Stimulated activated memory B cell treated with anti-CD40 and anti-IgM and Interleukin-4, amounts not matched to agents 10 μg/mL and 1 μg/mL and 100 μg/mL, for 72 hours (primary cell): ENCODE measurements around the gene MAZ.

Source experiments
- ATAC-seq: fragments of 150-1000 bp; cut with Tn5 transposase; 2 replicates; pipeline ENCODE4 v1.10.0; 2021
- H3K27ac Mint-ChIP-seq: one replicate; pipeline ENCODE4 v1.8.0; 2022; ENCODE audit warnings: mild to moderate bottlenecking, mixed read lengths
- H3K27me3 Mint-ChIP-seq: one replicate; pipeline ENCODE4 v1.8.0; 2022; ENCODE audit warnings: mixed read lengths
- H3K36me3 Mint-ChIP-seq: one replicate; pipeline ENCODE4 v1.8.0; 2022; ENCODE audit warnings: mixed read lengths
- H3K4me1 Mint-ChIP-seq: one replicate; pipeline ENCODE4 v1.8.0; 2022; ENCODE audit warnings: mixed read lengths
- H3K4me3 Mint-ChIP-seq: one replicate; pipeline ENCODE4 v1.8.0; 2022; ENCODE audit warnings: mild to moderate bottlenecking, moderate library complexity, mixed read lengths
- H3K9me3 Mint-ChIP-seq: one replicate; pipeline ENCODE4 v1.8.0; 2022; ENCODE audit warnings: mixed read lengths

MAZ gene

DNA sequence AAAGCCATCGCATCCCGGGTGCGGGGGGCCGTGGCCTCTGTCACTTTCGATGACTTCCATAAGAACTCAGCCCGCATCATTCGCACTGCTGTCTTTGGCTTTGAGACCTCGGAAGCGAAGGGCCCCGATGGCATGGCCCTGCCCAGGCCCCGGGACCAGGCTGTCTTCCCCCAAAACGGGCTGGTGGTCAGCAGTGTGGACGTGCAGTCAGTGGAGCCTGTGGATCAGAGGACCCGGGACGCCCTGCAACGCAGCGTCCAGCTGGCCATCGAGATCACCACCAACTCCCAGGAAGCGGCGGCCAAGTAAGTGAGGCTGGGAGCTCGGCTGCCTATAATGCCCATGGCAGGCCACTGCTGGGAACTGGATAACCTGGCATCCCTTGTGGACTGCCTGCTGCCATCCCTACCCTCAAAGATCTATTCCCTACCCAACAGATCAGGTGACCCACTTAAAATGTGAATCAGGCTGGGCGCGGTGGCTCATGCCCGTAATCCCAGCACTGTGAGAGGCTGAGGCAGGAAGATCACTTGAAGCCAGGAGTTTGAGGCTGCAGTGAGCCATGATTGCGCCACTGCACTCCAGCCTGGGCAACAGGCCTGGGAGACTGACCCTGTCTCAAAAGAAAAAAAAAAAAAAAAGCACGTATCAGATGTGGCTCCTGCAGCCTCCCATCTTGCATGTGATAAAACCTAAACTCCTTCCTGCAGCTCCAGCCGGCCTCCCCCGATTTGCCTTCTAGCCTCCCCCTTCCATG is 38.4 kb downstream of the MAZ start:
- no peaks in the 10 kb centered on the region for H3K9me3 Mint-ChIP-seq
- H3K4me1 Mint-ChIP-seq: no peaks in the 10 kb centered on the region
- ATAC-seq: no peak
- H3K27me3 Mint-ChIP-seq: no peaks in the 10 kb centered on the region
- peaks cover 53% of the 10 kb centered on the region for H3K36me3 Mint-ChIP-seq
- no peak overlapping the region for H3K4me3 Mint-ChIP-seq
- peak overlapping the region; percentile 36 for H3K27ac Mint-ChIP-seq

DNA sequence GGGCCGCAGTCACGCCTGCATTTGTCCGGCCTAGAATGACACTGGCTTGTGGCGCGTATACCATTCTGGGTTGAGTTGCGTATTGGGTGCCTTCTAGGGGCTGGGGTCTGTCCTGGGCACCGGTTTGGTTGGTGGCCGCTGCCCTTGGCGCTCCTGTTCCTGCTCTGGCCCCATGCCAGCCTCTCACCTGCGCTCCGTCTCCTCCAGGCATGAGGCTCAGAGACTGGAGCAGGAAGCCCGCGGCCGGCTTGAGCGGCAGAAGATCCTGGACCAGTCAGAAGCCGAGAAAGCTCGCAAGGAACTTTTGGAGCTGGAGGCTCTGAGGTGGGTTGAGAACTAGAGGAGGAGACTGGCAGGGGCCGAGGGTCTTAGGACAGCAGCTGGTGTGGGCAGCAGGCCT is 39.3 kb downstream of the MAZ start:
- H3K4me1 Mint-ChIP-seq: no peaks in the 10 kb centered on the region
- H3K36me3 Mint-ChIP-seq: peaks cover 46% of the 10 kb centered on the region
- no peaks in the 10 kb centered on the region for H3K27me3 Mint-ChIP-seq
- no peak overlapping the region for H3K4me3 Mint-ChIP-seq
- no peak for ATAC-seq
- no peaks in the 10 kb centered on the region for H3K9me3 Mint-ChIP-seq
- peak overlapping the region; percentile 36 for H3K27ac Mint-ChIP-seq

DNA sequence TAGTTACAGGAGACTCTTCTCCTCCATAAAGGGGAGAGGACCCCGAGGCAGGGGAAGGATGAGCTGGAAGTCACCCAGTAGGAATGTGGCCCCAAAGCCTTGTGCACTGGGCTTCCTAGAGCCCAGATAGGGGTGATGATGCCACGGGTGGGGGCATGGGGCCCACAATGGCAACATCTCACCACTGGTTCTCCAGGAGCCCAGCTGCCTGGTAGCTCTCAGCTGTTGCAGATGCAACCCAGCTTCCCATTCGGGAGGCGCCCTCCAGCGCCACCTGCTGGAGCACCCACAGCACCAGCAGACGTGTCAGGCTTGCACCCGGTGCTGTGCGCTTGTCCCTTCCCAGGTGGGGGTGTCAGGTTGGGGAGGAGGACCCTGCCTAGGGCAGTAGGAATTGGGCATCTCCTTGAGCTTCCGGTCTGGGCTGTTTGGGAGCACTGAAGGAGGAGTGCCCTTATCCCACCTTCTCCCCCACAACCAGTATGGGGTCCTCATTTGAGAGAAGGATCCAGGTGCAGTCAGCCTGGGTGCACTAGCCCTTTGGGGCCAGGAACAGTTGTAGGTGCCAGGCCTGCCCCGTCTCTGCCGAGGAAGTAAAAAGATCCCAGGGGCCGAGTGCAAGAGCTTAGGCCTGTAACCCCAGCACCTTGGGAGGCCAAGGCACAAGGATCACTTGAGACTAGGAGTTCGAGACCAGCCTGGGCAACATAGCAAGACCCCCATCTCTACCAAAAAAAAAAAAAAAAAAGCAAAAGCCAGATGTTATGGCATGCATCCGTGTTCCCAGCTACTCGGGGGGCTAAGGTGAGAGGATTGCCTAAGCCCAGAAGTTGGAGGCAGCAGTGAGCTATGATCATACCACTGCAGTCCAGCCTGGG is 42.3 kb downstream of the MAZ start:
- no peaks in the 10 kb centered on the region for H3K9me3 Mint-ChIP-seq
- no peaks in the 10 kb centered on the region for H3K4me1 Mint-ChIP-seq
- peak; percentile 83 for ATAC-seq
- peaks cover 40% of the 10 kb centered on the region for H3K36me3 Mint-ChIP-seq
- no peaks in the 10 kb centered on the region for H3K27me3 Mint-ChIP-seq
- no peak overlapping the region for H3K27ac Mint-ChIP-seq
- H3K4me3 Mint-ChIP-seq: no peak overlapping the region

DNA sequence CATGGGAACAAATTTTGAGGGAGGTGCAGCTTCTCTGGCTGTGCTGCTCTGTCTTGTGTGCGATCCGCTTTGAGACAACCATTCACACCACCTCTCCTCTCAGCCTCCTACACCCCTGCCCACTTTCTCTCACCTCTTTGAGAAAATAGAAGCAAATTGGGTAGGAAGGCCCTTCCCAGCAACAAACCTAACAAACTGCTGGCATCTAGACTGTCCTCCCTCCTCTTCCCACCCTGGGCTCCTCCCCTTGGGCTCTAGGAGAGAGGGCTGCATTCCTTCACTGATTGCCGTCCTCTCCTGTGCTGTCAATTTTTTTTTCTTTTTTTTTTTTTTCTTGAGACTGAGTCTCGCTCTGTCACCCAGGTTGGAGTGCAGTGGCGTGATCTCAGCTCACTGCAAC is 43.2 kb downstream of the MAZ start:
- no peaks in the 10 kb centered on the region for H3K4me1 Mint-ChIP-seq
- H3K9me3 Mint-ChIP-seq: no peaks in the 10 kb centered on the region
- no peak overlapping the region for H3K27ac Mint-ChIP-seq
- peaks cover 35% of the 10 kb centered on the region for H3K36me3 Mint-ChIP-seq
- no peak for ATAC-seq
- no peak overlapping the region for H3K4me3 Mint-ChIP-seq
- no peaks in the 10 kb centered on the region for H3K27me3 Mint-ChIP-seq

DNA sequence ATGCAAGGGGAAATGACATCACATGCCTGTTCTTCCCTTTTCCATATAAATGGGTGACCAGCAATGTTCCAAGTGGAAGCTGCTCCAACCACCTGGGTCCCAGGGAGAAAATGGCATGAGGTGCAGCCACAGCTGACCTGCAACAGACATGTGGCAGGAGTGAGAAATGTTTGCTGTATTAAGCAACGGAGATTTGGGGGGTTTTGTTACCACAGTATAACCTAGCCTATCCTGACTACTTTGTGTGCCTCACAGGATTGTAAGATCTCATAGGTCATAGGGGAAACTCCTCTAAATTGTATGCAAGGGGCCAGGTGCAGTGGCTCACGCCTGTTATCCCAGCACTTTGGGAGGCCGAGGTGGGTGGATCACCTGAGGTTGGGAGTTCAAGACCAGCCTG is 44.7 kb downstream of the MAZ start:
- Mint-ChIP-seq H3K36me3 (peaks cover 20% of the 10 kb centered on the region), H3K27me3 (no peaks in the 10 kb centered on the region), H3K9me3 (no peaks in the 10 kb centered on the region), H3K27ac (no peak overlapping the region), H3K4me1 (no peaks in the 10 kb centered on the region), H3K4me3 (no peak overlapping the region)
- ATAC-seq: no peak

DNA sequence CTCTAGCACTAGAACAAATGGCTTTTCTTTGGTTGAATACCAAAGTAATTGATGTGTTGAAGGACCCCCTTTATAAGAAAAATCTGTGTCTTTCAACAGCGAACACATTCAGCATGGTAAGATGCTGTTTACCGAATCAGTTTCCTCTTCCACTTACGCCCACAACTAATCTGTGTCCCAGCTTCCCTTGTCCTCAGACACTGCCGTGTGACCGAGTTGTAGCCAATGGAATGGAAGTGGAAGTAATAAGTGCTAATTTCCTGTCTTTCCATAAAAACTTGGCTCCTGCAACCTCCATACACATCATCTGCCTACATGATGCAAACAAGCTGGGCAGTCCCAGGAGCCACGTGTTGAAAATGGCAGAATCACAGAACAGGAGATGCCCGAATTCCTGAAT is 46.3 kb downstream of the MAZ start:
- Mint-ChIP-seq H3K36me3 (peaks cover 11% of the 10 kb centered on the region), H3K27ac (no peak overlapping the region), H3K4me3 (no peak overlapping the region), H3K4me1 (no peaks in the 10 kb centered on the region), H3K9me3 (no peaks in the 10 kb centered on the region), H3K27me3 (no peaks in the 10 kb centered on the region)
- no peak for ATAC-seq

DNA sequence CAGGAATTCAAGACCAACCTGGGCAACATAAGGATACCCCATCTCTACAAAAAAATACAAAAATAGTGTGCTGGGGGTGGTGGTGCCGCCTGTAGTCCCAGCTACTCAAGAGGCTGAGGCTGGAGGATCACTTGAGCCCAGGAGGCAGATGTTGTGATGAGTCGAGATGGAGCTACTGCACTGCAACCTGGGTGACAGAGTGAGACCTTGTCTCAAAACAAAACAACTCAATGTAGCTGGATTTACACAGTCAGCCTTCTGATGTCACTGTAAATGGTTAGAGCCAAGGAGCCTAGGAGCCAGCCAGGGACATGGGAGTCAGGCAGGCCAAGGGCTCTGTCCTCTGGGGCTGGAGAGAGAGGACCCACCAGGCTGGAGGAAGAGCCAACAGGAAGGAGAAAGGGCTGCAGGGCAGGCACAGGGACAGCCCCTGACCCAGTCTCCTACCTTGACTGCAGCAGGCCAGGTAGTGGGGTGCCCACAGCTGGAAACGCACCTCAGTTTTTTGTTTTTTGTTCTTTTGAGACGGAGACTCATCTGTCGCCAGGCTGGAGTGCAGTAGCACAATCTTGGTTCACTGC is 48.3 kb downstream of the MAZ start:
- Mint-ChIP-seq H3K27ac (no peak overlapping the region), H3K4me3 (no peak overlapping the region), H3K36me3 (peaks cover 16% of the 10 kb centered on the region), H3K27me3 (no peaks in the 10 kb centered on the region), H3K4me1 (no peaks in the 10 kb centered on the region), H3K9me3 (no peaks in the 10 kb centered on the region)
- no peak for ATAC-seq

DNA sequence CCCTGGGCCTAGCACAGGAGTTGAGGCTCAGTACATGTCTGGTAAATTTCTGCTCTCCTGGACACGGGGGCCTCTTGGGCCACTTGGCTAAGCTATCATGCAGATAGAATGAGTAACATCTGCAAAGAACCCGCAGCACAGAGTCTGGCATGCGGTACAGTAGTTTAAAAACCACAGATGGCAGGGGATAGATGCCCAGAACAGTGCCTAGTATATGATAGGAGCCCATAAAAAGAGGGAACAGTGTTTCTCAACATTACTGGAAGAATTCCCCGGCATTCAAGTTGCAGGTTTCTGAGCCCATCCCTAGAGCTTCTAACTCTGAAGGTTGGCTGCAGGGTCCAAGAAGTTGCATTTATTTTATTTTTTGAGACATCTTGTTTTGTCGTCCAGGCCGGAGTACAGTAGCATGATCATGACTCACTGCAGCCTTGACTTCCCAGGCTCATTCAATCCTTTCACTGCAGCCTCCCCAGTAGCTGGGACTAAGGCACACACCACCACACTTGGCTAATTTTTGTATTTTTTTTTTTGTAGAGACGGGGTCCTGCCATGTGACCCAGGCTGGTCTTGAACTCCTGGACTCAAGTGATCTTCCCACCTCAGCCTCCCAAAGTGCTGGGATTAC is 50.9 kb downstream of the MAZ start:
- Mint-ChIP-seq H3K27ac (no peak overlapping the region), H3K4me3 (no peak overlapping the region)
- ATAC-seq: no peak

DNA sequence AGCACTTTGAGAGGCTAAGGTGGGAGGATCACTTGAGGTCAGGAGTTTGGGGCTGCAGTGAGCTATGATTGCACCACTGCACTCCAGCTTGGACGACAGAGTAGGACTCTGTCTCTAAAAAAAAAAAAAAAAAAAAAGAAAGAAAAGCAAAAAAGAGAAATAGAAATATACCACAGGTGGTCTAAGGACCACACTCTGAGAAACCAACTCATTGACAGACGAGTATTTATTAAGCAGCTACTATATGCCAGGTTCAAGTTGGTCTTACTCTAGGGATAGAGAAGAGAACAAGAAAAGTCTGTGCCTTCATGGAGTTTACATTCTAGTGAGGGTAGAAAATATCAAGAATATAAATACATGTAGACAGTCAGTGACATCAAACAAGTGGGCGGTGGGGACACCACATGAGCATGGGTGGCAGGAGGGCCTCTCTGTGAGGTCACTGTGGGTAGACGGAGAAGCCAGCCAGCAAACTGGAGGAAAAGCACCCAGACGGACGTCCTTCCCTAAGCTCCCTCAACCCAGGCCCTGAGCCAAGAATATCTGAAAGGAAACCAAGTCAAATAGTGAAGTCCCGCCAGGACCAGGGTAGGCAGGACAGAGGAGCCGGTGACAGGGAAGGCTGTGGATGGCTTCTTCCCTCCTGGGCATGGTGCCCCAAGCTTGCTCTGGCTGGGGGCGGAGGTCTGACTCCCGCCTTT is 52.0 kb downstream of the MAZ start:
- H3K27me3 Mint-ChIP-seq: no peaks in the 10 kb centered on the region
- ATAC-seq: no peak
- peaks cover 25% of the 10 kb centered on the region for H3K4me1 Mint-ChIP-seq
- H3K36me3 Mint-ChIP-seq: peaks cover 24% of the 10 kb centered on the region
- H3K4me3 Mint-ChIP-seq: no peak overlapping the region
- H3K9me3 Mint-ChIP-seq: no peaks in the 10 kb centered on the region
- no peak overlapping the region for H3K27ac Mint-ChIP-seq

More for the DNA sequence above, 50.9 kb downstream of the MAZ start:
- H3K9me3 Mint-ChIP-seq: no peaks in the 10 kb centered on the region
- no peaks in the 10 kb centered on the region for H3K27me3 Mint-ChIP-seq
- peaks cover 24% of the 10 kb centered on the region for H3K36me3 Mint-ChIP-seq
- peaks cover 20% of the 10 kb centered on the region for H3K4me1 Mint-ChIP-seq

DNA sequence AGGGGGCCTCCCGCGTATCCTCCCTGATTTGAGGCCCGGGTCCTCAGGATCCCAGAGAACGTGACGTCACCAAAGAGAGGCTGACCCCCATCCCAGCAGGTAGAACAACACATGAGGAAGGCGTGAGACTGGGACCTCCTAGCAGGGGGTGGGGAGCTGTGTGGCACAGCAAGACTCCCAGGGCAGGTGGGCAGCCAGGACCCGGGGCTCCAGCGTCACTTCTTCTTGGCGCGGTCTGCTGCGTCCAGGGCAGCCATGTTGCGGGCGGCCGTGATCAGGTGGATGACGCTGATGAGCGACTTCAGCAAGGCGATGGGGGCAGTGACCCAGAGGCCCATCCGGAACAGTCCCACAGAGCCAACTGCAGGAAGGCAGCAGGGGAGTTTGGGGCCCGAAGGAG is 52.6 kb downstream of the MAZ start:
- no peak for ATAC-seq
- H3K4me3 Mint-ChIP-seq: no peak overlapping the region
- peaks cover 30% of the 10 kb centered on the region for H3K4me1 Mint-ChIP-seq
- H3K9me3 Mint-ChIP-seq: no peaks in the 10 kb centered on the region
- H3K27ac Mint-ChIP-seq: no peak overlapping the region
- peaks cover 24% of the 10 kb centered on the region for H3K36me3 Mint-ChIP-seq
- H3K27me3 Mint-ChIP-seq: no peaks in the 10 kb centered on the region

DNA sequence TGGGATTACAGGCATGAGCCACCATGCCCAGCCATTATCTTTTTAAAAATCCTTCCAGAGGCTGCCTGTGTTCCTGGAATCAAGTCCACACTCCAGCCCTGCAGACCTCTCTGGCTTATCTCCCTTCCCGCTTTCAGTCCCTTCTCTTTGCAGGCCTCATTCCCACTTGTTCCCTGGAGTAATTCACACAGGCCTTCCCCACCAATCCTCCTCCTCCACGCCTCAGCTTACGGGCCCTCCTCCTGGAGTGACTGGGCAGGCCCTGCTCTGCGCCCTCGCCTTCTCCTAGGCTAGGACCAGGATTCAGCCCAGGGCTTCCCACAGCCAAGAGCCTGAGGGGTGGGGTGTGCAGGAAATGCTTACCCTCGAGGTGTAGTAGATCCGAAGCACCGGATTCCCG is 53.9 kb downstream of the MAZ start:
- no peak overlapping the region for H3K4me3 Mint-ChIP-seq
- no peak overlapping the region for H3K27ac Mint-ChIP-seq
- H3K27me3 Mint-ChIP-seq: no peaks in the 10 kb centered on the region
- peaks cover 30% of the 10 kb centered on the region for H3K4me1 Mint-ChIP-seq
- no peaks in the 10 kb centered on the region for H3K9me3 Mint-ChIP-seq
- no peak for ATAC-seq
- peaks cover 24% of the 10 kb centered on the region for H3K36me3 Mint-ChIP-seq
